Measurements from ENCODE around the gene ASXL2. TPM values are rescaled to one million over a fixed set of nuclear protein-coding genes. Genes with fewer than 3 reads are reported as not detected.

ASXL2 gene
- total RNA-seq, 1 experiment from 2014 or later = 32.7 TPM

GRCh38 chr2:25735835-25736234, 142.5 kb downstream of the ASXL2 start:
- H2AFZ ChIP-seq (ENCODE audit: low read length) = no peak overlapping the region
- TF ChIP-seq CTCF (conservative IDR thresholded peaks at IDR 0.05) = no peak
- H3K79me2 ChIP-seq (ENCODE audit: insufficient read depth, low read length) = no peaks in the 10 kb centered on the region
- no peak overlapping the region for H3K4me2 ChIP-seq (ENCODE audit: insufficient read depth, insufficient read length, low read length)
- H3K14ac ChIP-seq (ENCODE audit: insufficient read depth, low read length) = no peak overlapping the region
- no peak overlapping the region for H3K23ac ChIP-seq (ENCODE audit: insufficient read length, low read depth, low read length)
- Mint-ChIP-seq H3K4me3 (no peak overlapping the region), H3K36me3 (ENCODE audit: insufficient read depth in 1 of 3, low read depth in 3 of 3) (peaks cover 0 to 3% (median 0%) of the 10 kb centered on the region in 3 experiments; a peak in 1 of 7 replicates), H3K27me3 (ENCODE audit: low read depth) (no peaks in the 10 kb centered on the region), H3K27ac (no peak overlapping the region; a peak in 2 of 7 replicates), H3K4me1 (peaks cover 30 to 38% of the 10 kb centered on the region in 2 experiments), H3K9me3 (no peaks in the 10 kb centered on the region)
- no CpG with 5 or more reads among the region's 1 CpG for WGBS (ENCODE audit: extremely low coverage, insufficient read length, low lambda C conversion rate)
- H2BK20ac ChIP-seq (ENCODE audit: low read depth, low read length, poor library complexity, severe bottlenecking) = no peak overlapping the region
- no peak overlapping the region for H2BK120ac ChIP-seq (ENCODE audit: low read depth, low read length, poor library complexity, severe bottlenecking)
- no peak for DNase-seq
- no peak overlapping the region for H3K56ac ChIP-seq (ENCODE audit: insufficient read length, low read depth, low read length)
- H4K91ac ChIP-seq (ENCODE audit: insufficient read length, low read depth, low read length) = no peak overlapping the region
- no peak overlapping the region for H3K18ac ChIP-seq (ENCODE audit: insufficient read length, low read depth, low read length)
- no peak overlapping the region for H3K27ac ChIP-seq (ENCODE audit: insufficient read length, low read depth, low read length)
- no peaks in the 10 kb centered on the region; the same call in 1 of the 2 replicates for H3K4me1 ChIP-seq (ENCODE audit: insufficient read depth, low read length)
- H2AK5ac ChIP-seq (ENCODE audit: insufficient read length, low read length) = no peak overlapping the region
- H4K20me1 ChIP-seq (ENCODE audit: control insufficient read depth, insufficient read depth, insufficient read length) = no peaks in the 10 kb centered on the region
- H3K9me3 ChIP-seq (ENCODE audit: control insufficient read depth, low read depth, low read length) = no peaks in the 10 kb centered on the region
- no peak overlapping the region for H2BK5ac ChIP-seq (ENCODE audit: insufficient read length, low read length)
- no peak overlapping the region for H3T11ph ChIP-seq (ENCODE audit: low read length)
- no peak overlapping the region for H2BK15ac ChIP-seq (ENCODE audit: low read depth, low read length)
- no peak overlapping the region for H2BK12ac ChIP-seq (ENCODE audit: insufficient read length, low read depth, low read length)
- H3K79me1 ChIP-seq (ENCODE audit: insufficient read depth, low read depth, low read length, poor library complexity, severe bottlenecking) = no peaks in the 10 kb centered on the region
- no peak overlapping the region for H4K5ac ChIP-seq (ENCODE audit: insufficient read length, low read depth, low read length)
- H3K23me2 ChIP-seq (ENCODE audit: insufficient read length, low read depth, low read length, poor library complexity, severe bottlenecking) = no peaks in the 10 kb centered on the region
- no peaks in the 10 kb centered on the region for H3K27me3 ChIP-seq (ENCODE audit: insufficient read depth, low read length)
- H4K8ac ChIP-seq (replicated peaks; ENCODE audit: insufficient read length, low read depth, low read length) = no peak overlapping the region
- H3K4ac ChIP-seq (ENCODE audit: low read depth, low read length) = no peak overlapping the region
- no peak overlapping the region for H3K9ac ChIP-seq (ENCODE audit: extremely low read depth, insufficient read length, low read length)
